ENCODE data around the gene CHCHD6.
"Not testable (repeated sequence)": the region's sequence is repeated elsewhere in the genome, so short reads cannot be mapped to it uniquely, and the experiment has no call there.

The CHCHD6 gene

DNA sequence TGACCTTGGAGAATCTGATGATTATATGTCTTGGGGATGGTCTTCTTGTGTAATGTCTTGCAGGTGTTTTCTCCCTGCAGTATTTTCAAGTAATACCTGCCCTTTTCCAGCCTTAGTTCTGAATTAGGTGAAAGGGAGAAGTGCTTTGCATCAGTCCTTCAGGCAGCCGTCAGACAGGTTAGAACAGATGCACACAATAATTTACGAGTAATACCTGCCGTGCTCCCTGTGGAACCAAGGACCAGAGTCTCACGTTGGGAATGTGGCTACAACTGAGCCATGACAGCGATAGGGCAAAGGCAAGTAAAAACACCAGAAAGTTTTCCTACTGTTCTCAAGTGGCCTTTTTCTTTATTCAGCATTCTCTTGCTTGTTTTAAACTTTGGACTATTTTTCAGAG lies 69.1 kb downstream of the CHCHD6 start:
- no peak for DNase-seq

DNA sequence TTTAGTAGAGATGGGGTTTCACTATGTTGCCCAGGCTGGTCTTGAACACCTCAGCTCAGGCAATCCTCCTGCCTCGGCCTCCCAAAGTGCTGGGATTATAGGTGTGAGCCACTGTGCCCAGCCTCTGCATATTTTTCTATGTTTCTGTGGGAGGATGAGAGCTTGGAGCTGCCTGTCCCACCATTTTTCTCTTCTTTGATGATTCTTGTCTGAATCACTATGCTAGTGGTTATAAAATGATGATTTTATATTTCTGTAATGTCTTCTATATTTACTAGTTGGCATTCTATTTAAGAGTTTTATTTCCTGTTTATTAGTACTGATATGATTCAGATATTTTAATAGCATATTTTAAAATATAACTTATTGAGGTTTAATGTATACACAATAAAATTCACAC lies 69.7 kb downstream of the CHCHD6 start:
- no peak for DNase-seq

DNA sequence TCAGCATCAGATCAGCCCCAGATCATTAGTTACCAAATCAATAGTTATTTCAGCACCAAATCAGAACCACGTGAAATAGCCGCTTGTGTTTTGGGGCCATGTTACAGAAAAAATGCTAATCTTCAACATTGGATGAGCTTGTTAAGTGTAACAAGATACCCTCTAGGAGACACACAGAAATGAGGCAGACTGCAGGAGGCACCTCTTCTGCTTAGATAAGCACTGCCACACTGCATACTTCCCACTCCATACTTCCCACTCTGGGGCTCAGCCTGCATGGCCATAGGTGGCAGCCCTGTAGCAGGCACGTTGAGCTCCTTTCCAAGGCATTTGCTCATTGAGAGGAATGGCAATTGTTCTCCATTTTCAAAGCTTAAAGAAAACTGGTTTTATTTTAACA lies 73.3 kb downstream of the CHCHD6 start:
- peak; percentile 37 for DNase-seq

DNA sequence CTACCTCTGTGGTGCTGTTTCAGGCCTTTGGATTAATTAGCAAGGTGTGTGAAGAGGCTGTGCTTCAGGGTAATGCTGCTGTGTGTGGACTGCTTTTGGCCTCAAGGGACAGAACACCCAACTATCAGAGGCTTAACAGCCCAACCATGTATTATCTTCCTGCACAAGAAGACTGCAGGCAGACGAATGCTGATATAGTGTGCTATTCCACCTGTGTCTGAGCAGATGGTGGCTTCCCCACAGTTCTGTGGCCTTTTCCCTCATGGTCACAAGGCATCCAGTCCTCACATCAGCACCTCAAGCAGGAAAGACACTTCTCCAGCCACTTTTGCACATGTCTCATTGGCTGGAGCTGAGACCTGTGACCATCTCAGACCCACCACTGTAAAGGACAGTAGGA lies 76.6 kb downstream of the CHCHD6 start:
- no peak for DNase-seq

DNA sequence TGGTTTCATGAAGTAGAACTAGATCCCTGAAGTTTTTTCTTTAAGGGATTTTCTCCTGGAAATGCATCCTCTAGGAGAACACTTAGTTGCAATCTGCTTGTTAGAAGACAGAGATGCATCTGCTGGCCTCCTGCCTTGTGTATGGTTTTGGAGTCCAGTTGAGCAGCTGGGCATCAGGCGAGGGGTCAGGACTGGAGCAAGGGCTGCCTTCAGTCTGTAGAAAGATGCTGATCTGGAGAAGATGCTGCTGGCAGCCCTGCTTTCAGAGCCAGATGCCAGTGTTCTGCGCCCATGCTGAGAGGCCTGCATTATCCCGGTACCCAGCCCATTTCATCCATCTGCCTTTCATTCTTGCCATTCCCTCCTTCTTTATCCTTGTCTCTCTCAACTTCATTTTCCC lies 77.4 kb downstream of the CHCHD6 start:
- DNase-seq: no peak

DNA sequence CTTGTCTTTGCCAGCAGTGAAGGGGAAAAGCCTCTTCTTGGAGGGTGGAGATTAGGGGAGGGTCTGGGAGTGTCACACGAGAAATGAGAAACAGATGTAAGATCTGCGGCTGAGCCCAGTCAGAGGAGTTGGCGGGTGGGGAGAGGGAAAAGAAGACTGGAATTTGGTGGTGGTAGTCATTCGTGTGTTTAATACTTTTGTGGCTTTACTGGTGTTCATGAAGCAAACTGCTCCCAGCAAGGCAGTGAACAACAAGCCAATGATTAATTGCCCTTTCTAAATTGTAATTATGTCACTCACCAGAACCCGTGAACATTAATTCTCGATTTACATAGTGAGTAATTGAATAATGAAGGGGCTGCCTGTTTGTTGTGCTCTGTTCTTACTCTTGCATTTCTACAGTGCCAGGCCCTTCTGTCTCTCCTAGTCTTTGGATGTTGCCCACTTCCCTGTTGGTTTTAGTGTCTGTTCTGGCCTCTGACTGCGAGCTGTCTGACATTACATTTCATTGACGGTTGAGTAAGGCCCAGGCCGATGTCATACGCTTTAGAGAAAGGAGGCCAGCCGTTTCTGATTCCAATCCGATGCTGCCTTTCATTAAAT lies 78.0 kb downstream of the CHCHD6 start:
- DNase-seq: no peak

DNA sequence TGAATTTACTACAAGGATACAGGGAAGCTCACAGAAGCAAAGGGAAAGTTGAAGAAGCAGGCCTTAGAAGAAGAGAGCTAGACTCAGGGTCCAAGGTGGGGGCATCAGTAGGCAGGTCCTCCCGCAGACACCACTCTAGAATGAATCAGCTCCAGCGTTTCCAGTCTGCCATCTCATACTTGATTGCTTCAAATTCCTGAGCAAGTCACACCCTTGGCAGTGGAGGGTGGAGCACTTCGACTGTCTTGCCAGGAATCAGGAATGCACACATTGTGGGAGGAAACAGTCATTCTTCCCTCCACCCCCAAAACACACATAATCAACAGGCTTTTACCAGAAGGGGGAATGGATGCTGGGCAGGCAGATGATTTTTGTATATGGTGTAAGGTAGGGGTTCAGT lies 78.5 kb downstream of the CHCHD6 start:
- no peak for DNase-seq

DNA sequence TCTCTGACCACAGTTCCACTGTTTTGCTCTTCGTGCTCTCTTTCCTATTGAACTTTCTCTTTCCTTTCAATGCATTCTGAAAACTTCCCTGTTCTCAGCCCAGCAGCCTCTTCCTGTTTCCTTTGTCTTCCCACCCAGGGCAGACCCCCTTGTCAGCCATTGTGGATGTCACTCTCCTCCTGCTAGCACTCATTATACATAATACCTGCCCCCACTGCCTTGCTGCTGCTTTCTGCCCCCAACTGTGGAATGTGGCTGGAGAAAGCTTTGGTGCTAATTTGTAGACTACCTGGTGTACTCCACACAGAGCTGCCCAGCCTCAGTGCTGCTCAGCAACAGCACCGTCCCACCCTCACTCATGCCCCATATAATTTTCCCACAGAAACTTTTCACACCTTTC lies 80.2 kb downstream of the CHCHD6 start:
- no peak for DNase-seq

DNA sequence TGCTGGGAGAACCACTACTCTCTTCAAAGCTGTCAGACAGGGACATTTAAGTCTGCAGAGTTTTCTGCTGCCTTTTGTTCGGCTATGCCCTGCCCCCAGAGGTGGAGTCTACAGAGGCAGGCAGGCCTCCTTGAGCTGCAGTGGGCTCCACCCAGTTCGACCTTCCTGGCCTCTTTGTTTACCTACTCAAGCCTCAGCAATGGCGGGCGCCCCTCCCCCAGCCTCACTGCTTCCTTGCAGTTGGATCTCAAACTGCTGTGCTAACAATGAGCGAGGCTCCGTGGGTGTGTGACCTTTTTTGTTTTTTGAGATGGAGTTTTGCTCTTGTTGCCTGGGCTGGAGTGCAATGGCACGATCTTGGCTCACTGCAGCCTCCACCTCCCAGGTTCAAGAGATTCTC lies 87.3 kb downstream of the CHCHD6 start:
- not testable (repeated sequence) for DNase-seq

DNA sequence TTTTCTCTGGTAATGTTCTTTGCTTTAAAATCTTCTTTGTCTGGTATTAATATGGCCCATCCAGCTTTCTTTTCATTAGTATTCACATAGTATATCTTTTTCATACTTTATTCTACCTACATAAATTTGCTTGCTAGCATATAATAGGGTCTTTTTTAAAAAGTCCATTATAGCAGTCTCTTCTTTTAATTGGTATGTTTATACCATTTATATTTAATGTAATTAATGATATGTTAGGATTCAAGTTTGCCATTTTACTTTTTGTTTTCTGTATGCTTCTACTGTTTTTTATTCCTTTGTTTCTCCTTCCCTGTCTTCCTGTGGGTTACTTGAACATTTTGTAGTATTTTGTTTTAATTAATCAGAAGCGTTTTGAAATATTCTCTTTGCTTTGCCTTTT lies 89.0 kb downstream of the CHCHD6 start:
- no peak for DNase-seq

DNA sequence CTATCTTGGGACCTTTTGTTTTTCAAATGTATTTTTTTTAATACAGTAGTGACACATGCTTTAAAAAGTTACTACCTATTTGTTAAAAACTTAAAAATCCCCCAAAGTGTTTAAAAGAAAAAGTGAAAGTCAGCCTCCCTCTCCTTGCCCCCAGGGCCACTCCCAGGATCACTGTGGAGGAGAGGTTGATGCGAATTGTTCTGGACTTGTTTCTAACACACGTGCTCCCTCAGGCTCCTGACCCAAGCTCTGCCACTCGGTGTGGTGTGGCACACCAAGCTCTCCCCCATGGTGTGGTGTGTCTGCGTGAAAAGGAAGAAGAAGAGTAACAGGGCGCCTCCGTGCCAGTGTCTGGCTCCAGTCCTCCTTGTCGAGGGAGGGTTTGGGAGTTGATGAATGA lies 93.5 kb downstream of the CHCHD6 start:
- no peak for DNase-seq

DNA sequence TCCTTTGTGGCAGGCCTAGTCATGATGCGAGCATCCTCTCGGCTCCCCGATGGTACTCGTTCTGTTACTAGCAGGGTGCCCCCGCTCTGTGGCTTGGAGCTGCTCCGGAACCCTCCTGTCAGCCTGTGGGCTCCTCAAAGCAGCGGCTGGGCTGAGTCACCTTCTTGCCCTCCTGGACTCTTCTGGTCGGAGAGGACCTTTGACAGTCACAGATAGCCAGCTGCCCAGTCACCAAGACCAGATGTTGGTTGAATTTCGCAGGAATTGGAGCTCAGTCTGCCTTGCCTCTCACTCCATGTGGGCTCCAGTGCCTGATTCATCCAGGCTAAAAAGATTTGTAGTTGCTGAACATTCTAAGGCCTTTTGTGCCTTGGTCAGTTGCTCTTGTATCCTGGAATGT lies 94.5 kb downstream of the CHCHD6 start:
- no peak for DNase-seq

DNA sequence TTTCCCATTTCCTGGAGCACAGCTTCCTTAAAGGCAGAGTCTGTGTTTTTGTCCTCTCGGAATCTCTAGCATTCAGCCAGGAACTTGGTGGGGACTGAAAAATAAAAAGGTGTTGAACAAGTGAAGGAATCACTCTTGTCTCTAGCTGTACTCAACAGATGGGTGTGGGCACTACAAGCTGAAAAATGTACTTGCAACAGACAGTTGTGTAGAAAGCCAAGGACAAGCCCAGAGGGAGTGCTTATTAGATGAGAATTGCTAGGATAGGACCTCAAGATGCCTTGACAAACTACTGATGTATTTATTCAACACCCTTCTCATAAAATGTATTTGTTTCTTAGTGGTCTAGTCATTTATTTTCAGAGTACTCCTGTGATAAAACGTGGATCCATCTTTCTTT lies 95.1 kb downstream of the CHCHD6 start:
- no peak for DNase-seq

DNA sequence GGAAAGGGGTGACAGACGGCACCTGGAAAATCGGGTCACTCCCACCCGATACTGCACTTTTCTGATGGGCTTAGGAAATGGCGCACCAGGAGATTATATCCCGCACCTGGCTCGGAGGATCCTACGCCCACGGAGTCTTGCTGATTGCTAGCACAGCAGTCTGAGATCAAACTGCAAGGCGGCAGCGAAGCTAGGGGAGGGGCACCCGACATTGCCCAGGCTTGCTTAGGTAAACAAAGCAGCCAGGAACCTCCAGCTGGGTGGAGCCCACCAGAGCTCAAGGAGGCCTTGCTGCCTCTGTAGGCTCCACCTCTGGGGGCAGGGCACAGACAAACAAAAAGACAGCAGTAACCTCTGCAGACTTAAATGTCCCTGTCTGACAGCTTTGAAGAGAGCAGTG lies 97.3 kb downstream of the CHCHD6 start:
- not testable (repeated sequence) for DNase-seq

DNA sequence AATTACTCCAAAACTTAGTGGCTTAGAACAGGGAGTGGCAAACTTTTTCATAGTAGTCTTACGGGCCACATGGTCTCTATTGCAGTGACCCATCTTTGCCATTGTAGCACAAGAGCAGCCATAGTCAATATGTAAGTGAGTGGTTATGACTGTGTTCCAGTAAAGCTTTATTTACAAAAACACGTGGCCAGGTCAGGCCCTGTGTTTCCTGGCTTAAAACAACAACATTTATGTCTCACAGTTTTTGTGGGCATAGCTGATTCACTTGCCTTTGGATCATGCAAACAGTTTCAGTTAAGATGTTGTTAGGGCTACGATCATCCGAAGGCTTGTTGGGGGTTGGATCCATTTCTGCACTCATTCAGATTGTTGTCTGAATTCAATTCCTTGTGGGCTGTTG lies 103.8 kb downstream of the CHCHD6 start:
- DNase-seq: no peak

DNA sequence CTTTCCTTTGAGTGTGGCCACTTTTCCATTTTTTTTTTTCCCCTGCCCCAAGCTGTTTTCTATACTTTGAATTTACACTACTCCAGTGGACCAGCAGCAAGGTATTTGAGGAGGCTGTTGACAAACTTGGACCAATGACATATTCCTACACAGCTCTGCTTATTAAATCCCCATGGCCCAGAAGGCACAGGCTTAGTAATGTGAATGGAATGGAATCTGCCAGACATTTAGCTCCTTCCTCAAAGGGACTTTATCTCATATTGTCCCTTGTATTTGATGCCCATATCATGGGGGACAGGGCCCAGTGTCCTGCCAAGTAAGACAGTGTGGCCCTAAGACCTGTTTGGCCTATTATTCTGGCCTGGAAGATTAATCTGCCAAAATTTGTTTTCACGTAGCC lies 107.5 kb downstream of the CHCHD6 start:
- DNase-seq: no peak

DNA sequence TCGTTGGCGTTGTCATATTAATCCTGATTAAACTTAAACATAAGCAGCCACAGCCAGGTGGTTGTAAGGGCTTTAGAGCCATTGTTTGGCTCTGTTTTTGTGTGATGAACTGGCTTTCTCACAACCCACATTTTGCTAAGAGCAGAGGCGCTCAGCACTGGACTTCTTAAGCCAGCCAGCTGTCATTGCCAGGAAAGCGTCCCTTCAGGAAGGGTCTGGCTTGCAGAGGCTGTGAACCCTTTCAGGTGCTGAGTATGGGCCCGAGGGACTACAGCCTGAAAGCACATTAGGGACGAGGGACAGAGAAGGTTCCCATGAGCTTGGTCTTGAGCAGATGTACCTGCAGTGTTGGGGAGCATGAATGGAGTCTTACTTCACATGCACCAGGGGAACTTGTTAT lies 112.3 kb downstream of the CHCHD6 start:
- no peak for DNase-seq

DNA sequence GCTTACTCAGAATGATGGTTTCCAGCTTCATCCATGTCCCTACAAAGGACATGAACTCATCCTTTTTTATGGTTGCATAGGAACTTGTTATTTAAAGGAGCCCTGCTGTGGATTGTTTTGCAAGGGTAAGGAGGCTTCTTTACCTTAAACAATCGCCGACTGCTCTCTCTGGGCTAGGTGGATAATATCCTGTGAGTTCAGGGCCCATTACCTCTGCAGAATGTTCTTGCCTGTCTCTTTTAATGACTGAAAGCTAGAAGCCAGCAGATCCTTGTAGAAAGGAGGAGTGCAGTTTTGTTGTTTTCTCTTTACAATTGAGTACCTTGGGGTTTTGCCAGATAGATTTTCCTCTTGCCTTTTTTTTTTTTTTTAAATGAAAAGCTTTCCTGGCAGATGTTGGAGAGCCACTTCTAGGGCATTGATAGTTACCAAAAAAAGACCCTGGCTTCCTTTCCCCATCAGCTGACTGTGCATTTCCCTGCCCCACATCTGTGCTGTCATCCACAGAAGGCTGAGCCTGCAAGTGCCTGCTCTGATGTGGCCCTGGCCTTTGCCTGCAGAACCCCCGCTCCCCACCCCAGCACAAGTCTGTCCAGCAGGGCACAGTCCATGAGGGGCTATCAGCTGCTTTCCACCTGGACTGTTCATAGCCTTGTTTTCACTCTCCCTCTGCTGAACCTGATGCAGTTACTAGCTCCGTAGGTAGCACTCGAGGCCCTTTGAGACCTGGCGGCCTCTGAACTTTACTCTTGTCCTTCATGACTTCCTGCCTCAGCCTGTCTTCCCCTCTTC lies 113.1 kb downstream of the CHCHD6 start:
- DNase-seq: no peak

DNA sequence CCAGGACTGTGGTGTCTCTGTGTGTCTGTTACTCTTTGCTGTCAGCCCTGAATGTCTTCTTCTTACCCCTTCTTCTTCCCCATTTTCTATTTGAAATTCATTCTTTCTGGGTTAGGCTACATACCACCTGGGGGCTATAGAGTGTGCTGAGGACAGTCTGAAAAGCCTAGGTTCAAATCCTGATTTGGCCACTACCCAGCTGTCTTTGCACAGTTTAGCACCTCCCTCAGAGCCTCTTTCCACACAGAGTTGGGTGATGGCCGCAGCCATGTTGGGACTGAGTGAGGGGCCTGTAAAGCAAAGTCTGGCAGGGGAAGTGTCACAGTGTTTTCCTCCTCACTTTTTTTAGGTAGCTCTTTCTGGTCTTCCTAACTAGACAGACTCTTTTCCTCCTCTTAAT lies 113.7 kb downstream of the CHCHD6 start:
- no peak for DNase-seq

DNA sequence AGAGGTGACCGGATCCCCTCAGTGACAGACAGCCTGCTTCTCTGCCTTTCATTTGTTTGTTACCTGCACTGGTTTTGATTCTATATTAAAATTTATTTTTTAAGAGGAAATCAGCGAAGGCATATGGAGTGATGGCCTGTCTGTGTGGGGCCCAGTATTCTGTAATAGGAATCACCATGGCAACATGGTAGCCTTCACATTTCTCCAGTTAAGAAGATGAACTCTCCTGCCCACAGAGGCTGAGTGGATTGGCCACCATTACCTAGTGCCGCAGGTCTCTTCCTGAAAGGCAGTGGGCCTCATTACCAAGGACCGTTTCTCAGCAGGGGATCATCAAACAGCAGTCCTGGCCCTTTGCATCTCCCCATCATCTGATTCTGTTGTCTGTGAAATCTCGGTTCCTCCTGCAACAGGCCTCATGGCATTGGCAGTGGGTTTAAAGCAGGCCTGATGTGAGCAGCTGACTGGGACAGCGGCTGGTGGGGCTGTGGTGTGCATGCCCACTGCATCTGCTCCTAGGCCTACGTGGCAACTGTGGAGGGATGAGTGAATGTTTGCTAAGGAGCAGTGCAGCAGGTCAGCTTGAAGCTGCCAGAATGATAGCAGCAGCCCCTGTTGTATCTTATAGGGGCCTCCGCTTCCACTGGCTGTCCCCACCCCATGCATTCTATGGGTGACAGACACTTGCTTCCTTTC lies 114.5 kb downstream of the CHCHD6 start:
- DNase-seq: no peak

DNA sequence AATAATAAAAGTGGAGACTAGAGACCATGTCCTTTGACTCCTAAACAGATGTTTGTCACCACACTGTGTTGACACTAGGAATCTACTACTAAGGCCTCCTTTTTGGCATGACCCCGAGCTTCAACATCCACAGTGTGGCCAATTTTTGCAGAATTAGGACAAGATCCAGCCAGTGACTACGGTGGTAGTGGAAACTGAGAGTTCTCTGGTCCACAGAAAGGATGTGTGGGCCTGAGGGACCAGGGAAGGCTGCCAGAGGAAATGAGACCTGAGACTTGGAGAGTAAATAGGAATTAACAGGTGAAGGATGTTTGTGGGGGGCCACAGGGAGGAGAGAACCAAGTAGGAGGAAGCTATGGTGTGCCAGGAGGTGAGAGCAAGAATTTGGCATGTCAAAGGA lies 122.7 kb downstream of the CHCHD6 start:
- DNase-seq: no peak

DNA sequence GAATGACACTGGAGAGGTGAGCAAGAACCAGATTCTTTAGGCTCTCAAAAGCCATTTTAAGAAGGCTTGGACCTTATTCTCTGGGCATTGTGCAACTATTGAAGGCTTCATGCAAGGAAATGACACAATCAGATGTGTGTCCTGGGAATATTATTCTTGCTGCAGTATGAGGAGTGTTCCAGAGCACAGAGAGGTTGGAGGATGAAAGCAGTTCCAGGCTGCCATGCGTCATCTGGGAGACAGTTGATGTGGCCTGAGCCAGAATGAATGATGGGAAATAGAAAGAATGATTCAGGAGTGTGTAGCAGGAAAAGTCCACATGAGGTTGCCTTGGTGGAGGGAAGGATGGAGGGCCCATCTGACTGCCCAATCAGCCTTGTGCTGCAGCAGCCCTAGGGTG lies 123.1 kb downstream of the CHCHD6 start:
- no peak for DNase-seq

DNA sequence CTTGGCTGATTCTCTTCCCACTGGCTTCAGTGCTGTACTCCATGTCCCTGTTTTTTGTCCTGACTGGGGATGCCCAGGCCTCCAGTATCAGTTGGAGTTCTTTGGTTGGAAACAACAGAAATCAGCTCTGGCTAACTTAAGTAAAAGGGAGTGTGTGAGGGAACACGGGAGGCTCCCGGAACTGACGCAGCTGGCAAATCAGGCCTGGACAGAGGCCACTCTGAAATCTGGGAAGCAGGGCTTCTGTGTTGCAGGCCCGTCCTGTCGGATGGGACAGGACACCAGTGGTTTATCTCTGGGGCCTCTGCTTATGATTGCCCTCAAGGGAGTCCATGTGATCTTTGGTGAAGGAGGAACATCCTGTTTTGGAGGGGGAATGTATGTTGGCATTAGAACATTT lies 124.3 kb downstream of the CHCHD6 start:
- no peak for DNase-seq

DNA sequence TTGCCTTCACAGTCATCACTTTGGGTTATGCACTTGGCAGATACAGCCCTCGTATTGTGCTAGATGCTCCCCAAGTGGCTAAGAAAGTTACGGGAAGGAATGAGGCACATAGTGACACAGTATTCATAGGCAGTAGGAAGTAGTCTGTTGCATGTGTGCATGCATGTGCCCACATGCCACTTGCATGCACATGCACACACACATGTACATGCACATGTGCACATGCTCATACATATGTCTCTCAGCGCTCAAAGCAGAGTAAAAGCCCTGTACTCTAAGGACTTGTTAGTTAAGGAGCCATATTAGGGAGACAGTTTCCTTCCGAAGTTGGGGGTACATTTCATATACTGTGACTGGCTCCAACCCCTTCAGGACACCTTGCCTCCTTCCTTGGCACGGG lies 128.9 kb downstream of the CHCHD6 start:
- no peak for DNase-seq
